HG03432 (cell line): ENCODE measurements around the gene STARD5.

ENCODE experiments used
- ATAC-seq: cut with Tn5 transposase; IDR thresholded peaks from one replicate; pipeline ENCODE4 v1.9.1; 2021; ENCODE audit warnings: mild to moderate bottlenecking, moderate library complexity; ENCODE audit not compliant: unreplicated experiment

STARD5 gene

GRCh38 chr15:81261172-81261811 lies 62.6 kb downstream of the STARD5 start:
- no peak for ATAC-seq

- ATAC-seq, result no peak
Observed at GRCh38 chr15:81259760-81260298, 64.1 kb downstream of the STARD5 start.
